Endodermal cell (in vitro differentiated cells): ENCODE results near the gene GALNT5. TPM values are rescaled to one million over a fixed set of nuclear protein-coding genes. Genes with fewer than 3 reads are reported as not detected.

Source experiments
- DNase-seq: peaks from one replicate; pipeline ENCODE4 v3.0.0-alpha.2; 2017
- H3K27ac ChIP-seq: 2 replicates; pipeline ENCODE4 v1.5.1; 2013; ENCODE audit warnings: mild to moderate bottlenecking, low read depth, low read length, moderate library complexity
- H3K27me3 ChIP-seq: 2 replicates; pipeline ENCODE4 v1.6.1; 2013; ENCODE audit warnings: mild to moderate bottlenecking, low read length, moderate library complexity; ENCODE audit not compliant: insufficient read depth, control insufficient read depth, poor library complexity, severe bottlenecking
- H3K36me3 ChIP-seq: 2 replicates; pipeline ENCODE4 v1.7.0; 2013; ENCODE audit warnings: mild to moderate bottlenecking, low read length, moderate library complexity; ENCODE audit not compliant: control insufficient read depth, insufficient read depth
- H3K4me1 ChIP-seq: one replicate; pipeline ENCODE4 v1.7.0; 2013; ENCODE audit warnings: low read length; ENCODE audit not compliant: control insufficient read depth, insufficient read depth
- H3K4me3 ChIP-seq: 2 replicates; pipeline ENCODE4 v1.5.1; 2013; ENCODE audit warnings: mild to moderate bottlenecking, low read length, moderate library complexity
- H3K9ac ChIP-seq: 2 replicates; pipeline ENCODE4 v1.6.1; 2013; ENCODE audit warnings: mild to moderate bottlenecking, low read length, moderate library complexity; ENCODE audit not compliant: poor library complexity, severe bottlenecking; ENCODE audit errors: extremely low read depth
- H3K9me3 ChIP-seq: 2 replicates; pipeline ENCODE4 v1.6.1; 2013; ENCODE audit warnings: mild to moderate bottlenecking, low read length, moderate library complexity; ENCODE audit not compliant: control insufficient read depth
- H3K27ac Mint-ChIP-seq: 2 replicates; pipeline ENCODE4 v1.8.0; 2020; ENCODE audit warnings: mixed read lengths
- H3K27me3 Mint-ChIP-seq: 2 replicates; pipeline ENCODE4 v1.8.0; 2021; ENCODE audit warnings: mild to moderate bottlenecking, mixed read lengths; ENCODE audit not compliant: insufficient read depth
- H3K36me3 Mint-ChIP-seq: 2 replicates; pipeline ENCODE4 v1.8.0; 2020; ENCODE audit warnings: low read depth, mixed read lengths
- H3K4me1 Mint-ChIP-seq: 2 replicates; pipeline ENCODE4 v1.8.0; 2020; ENCODE audit warnings: mixed read lengths
- H3K4me3 Mint-ChIP-seq: 2 replicates; pipeline ENCODE4 v1.8.0; 2020; ENCODE audit warnings: mild to moderate bottlenecking, moderate library complexity, mixed read lengths
- H3K9me3 Mint-ChIP-seq: 2 replicates; pipeline ENCODE4 v1.8.0; 2020; ENCODE audit warnings: mild to moderate bottlenecking, mixed read lengths
- CTCF ChIP-seq: fragments of 200-600 bp; sonication (generic); conservative IDR thresholded peaks from 2 replicates; pipeline ENCODE4 v1.5.0; 2021; ENCODE audit warnings: antibody characterized with exemption, mild to moderate bottlenecking
- WGBS, 2 experiments: methylation state at CpG; one replicate each; pipeline versions ENCODE4 v1.1.5 to v1.1.7; 2013; ENCODE audit warnings: missing lambda C conversion rate in 2 of 2, mixed read lengths in 1 of 2; ENCODE audit not compliant: insufficient coverage in 1 of 2, insufficient read length in 1 of 2; 5-methylcytosine and 5-hydroxymethylcytosine counted together
- total RNA-seq, 2 donors: library from RNA; stranded (reverse); fragmentation: NEBNext Ultra II Directional in 1 of 2; extraction: Animal tissue kit (Norgen Biotek cat#: 25700) in 1 of 2; gene quantifications; 2 replicates in 1 of 2; 3 replicates in 1 of 2; pipeline ENCODE4 v1.2.1, GENCODE V29; 2021

Gene GALNT5
- total RNA-seq, 2 donors from 2014 or later = 0.11 TPM; not detected in 1

- Histone ChIP-seq H3K9ac (no peak overlapping the region), H3K27ac (no peak overlapping the region), H3K27me3 (no peaks in the 10 kb centered on the region), H3K36me3 (no peaks in the 10 kb centered on the region), H3K4me3 (no peak overlapping the region), H3K4me1 (no peaks in the 10 kb centered on the region), H3K9me3 (no peaks in the 10 kb centered on the region)
- no peak for TF ChIP-seq CTCF
- Mint-ChIP-seq H3K27me3 (no peaks in the 10 kb centered on the region), H3K27ac (no peak overlapping the region), H3K4me3 (no peak overlapping the region), H3K9me3 (no peaks in the 10 kb centered on the region), H3K4me1 (no peaks in the 10 kb centered on the region), H3K36me3 (no peaks in the 10 kb centered on the region)
- 91% methylated on average over 3 of the region's 3 CpGs; no CpG with 5 or more reads in 1 of the 2 experiments for WGBS, 2 experiments
- no peak for DNase-seq
These were observed 19.2 kb upstream of the GALNT5 start for GRCh38 chr2:157238296-157238695.

GRCh38 chr2:157244691-157245090, 12.8 kb upstream of the GALNT5 start:
- Histone ChIP-seq H3K27me3 (no peaks in the 10 kb centered on the region), H3K9ac (no peak overlapping the region), H3K27ac (no peak overlapping the region), H3K4me1 (peaks cover 6% of the 10 kb centered on the region), H3K4me3 (no peak overlapping the region), H3K36me3 (no peaks in the 10 kb centered on the region), H3K9me3 (no peaks in the 10 kb centered on the region)
- H3K27me3 Mint-ChIP-seq = no peaks in the 10 kb centered on the region
- peaks cover 17% of the 10 kb centered on the region for H3K4me1 Mint-ChIP-seq
- H3K4me3 Mint-ChIP-seq = no peak overlapping the region
- no peak overlapping the region for H3K27ac Mint-ChIP-seq
- H3K36me3 Mint-ChIP-seq = no peaks in the 10 kb centered on the region
- H3K9me3 Mint-ChIP-seq = no peaks in the 10 kb centered on the region
- 66 to 100% methylated on average over 1 to 4 of the region's 4 CpGs for WGBS, 2 experiments
- TF ChIP-seq CTCF = no peak
- no peak for DNase-seq

- Histone ChIP-seq H3K4me3 (no peak overlapping the region), H3K27ac (no peak overlapping the region), H3K27me3 (no peaks in the 10 kb centered on the region), H3K9me3 (no peaks in the 10 kb centered on the region), H3K36me3 (no peaks in the 10 kb centered on the region), H3K4me1 (peaks cover 6% of the 10 kb centered on the region), H3K9ac (no peak overlapping the region)
- H3K9me3 Mint-ChIP-seq = no peaks in the 10 kb centered on the region
- DNase-seq = no peak
- 87% methylated on average over 3 of the region's 4 CpGs; no CpG with 5 or more reads in 1 of the 2 experiments for WGBS, 2 experiments
- H3K36me3 Mint-ChIP-seq = no peaks in the 10 kb centered on the region
- H3K27ac Mint-ChIP-seq = no peak overlapping the region
- no peak for TF ChIP-seq CTCF
- peaks cover 17% of the 10 kb centered on the region for H3K4me1 Mint-ChIP-seq
- no peak overlapping the region for H3K4me3 Mint-ChIP-seq
- H3K27me3 Mint-ChIP-seq = no peaks in the 10 kb centered on the region
These were observed 12.2 kb upstream of the GALNT5 start for GRCh38 chr2:157245144-157245840.
